HEK293 (cell line): ENCODE data around the gene TPM3.

Source experiments
- CTCF ChIA-PET: fragments of 350-600 bp; formaldehyde crosslinking; extraction: SDS; loops from one replicate; lab custom pipeline; 2021; ENCODE audit warnings: antibody characterized with exemption; lab: Yijun Ruan, JAX
- POLR2A ChIA-PET: fragments of 300-600 bp; formaldehyde crosslinking; extraction: SDS; loops from one replicate; lab custom pipeline; 2020; ENCODE audit warnings: antibody characterized with exemption, inconsistent platforms; lab: Yijun Ruan, JAX
- H3K27ac ChIP-seq: fragments of 200-500 bp; sonication (Bioruptor generic); 2 replicates; pipeline ENCODE4 v1.5.1; 2014; ENCODE audit warnings: low read depth, low read length, control low read depth, inconsistent platforms; ENCODE audit errors: extremely low read depth
- H3K36me3 ChIP-seq, 2 experiments: fragments of 200-500 bp in 1 of 2; sonication (Bioruptor generic) in 1 of 2; 1 replicate in 1 of 2; 2 replicates in 1 of 2; pipeline ENCODE4 v1.5.1; 2014 to 2017; ENCODE audit warnings: inconsistent platforms in 2 of 2, low read length in 2 of 2; ENCODE audit not compliant: control insufficient read depth in 2 of 2, insufficient read depth in 1 of 2
- H3K4me1 ChIP-seq: fragments of 200-500 bp; sonication (Bioruptor generic); 2 replicates; pipeline ENCODE4 v1.5.1; 2014; ENCODE audit warnings: mild to moderate bottlenecking, low read length, inconsistent platforms; ENCODE audit not compliant: control insufficient read depth, insufficient read depth
- H3K4me3 ChIP-seq: 2 replicates; pipeline ENCODE4 v1.5.1; 2011; ENCODE audit warnings: low read depth, mild to moderate bottlenecking, control low read depth, low read length, moderate library complexity
- H3K9me3 ChIP-seq: fragments of 200-500 bp; sonication (Bioruptor generic); 2 replicates; pipeline ENCODE4 v1.5.1; 2014; ENCODE audit warnings: low read depth, low read length, inconsistent platforms; ENCODE audit not compliant: control insufficient read depth, insufficient read depth
- BCL6B ChIP-seq: fragments of 450-650 bp; formaldehyde crosslinking; IDR thresholded peaks from 2 replicates; pipeline ENCODE4 v1.5.1; 2017; ENCODE audit warnings: missing biosample characterization, missing genetic modification characterization
- FEZF1 ChIP-seq: fragments of 450-650 bp; formaldehyde crosslinking; IDR thresholded peaks from 2 replicates; pipeline ENCODE4 v1.5.1; 2016; ENCODE audit warnings: missing biosample characterization, missing genetic modification characterization
- GLI2 ChIP-seq: fragments of 450-650 bp; formaldehyde crosslinking; IDR thresholded peaks from 2 replicates; pipeline ENCODE4; 2017; ENCODE audit warnings: missing biosample characterization, missing genetic modification characterization, low read depth, borderline replicate concordance
- KLF8 ChIP-seq: fragments of 450-650 bp; formaldehyde crosslinking; IDR thresholded peaks from 2 replicates; pipeline ENCODE4 v1.5.1; 2016; ENCODE audit warnings: missing biosample characterization, missing genetic modification characterization
- SALL2 ChIP-seq: fragments of 450-650 bp; formaldehyde crosslinking; IDR thresholded peaks from 2 replicates; pipeline ENCODE4 v1.5.0; 2017; ENCODE audit warnings: missing biosample characterization, mild to moderate bottlenecking, missing genetic modification characterization, borderline replicate concordance
- YY2 ChIP-seq: fragments of 450-650 bp; formaldehyde crosslinking; IDR thresholded peaks from 2 replicates; pipeline ENCODE4 v1.5.1; 2016; ENCODE audit warnings: missing biosample characterization, missing genetic modification characterization
- ZBTB1 ChIP-seq: fragments of 450-650 bp; formaldehyde crosslinking; IDR thresholded peaks from 2 replicates; pipeline ENCODE4 v1.5.1; 2016; ENCODE audit warnings: missing biosample characterization, missing genetic modification characterization
- ZBTB8A ChIP-seq: fragments of 450-650 bp; formaldehyde crosslinking; IDR thresholded peaks from 2 replicates; pipeline ENCODE4 v1.5.1; 2016; ENCODE audit warnings: missing biosample characterization, missing genetic modification characterization
- ZIC2 ChIP-seq: fragments of 450-650 bp; formaldehyde crosslinking; IDR thresholded peaks from 2 replicates; pipeline ENCODE4 v1.5.1; 2016; ENCODE audit warnings: missing biosample characterization, missing genetic modification characterization
- ZNF114 ChIP-seq: fragments of 450-650 bp; formaldehyde crosslinking; IDR thresholded peaks from 2 replicates; pipeline ENCODE4 v1.5.0; 2017; ENCODE audit warnings: missing biosample characterization, missing genetic modification characterization
- ZNF138 ChIP-seq: fragments of 450-650 bp; formaldehyde crosslinking; IDR thresholded peaks from 2 replicates; pipeline ENCODE4 v1.5.1; 2016; ENCODE audit warnings: missing biosample characterization, missing genetic modification characterization, borderline replicate concordance
- ZNF146 ChIP-seq: fragments of 450-650 bp; formaldehyde crosslinking; IDR thresholded peaks from 2 replicates; pipeline ENCODE4 v1.5.1; 2016; ENCODE audit warnings: missing biosample characterization, missing genetic modification characterization
- ZNF324 ChIP-seq: fragments of 450-650 bp; formaldehyde crosslinking; IDR thresholded peaks from 2 replicates; pipeline ENCODE4 v1.5.1; 2016; ENCODE audit warnings: missing biosample characterization, missing genetic modification characterization
- ZNF335 ChIP-seq: fragments of 450-650 bp; formaldehyde crosslinking; conservative IDR thresholded peaks from 2 replicates; pipeline ENCODE4 v1.5.1; 2016; ENCODE audit warnings: missing biosample characterization, missing genetic modification characterization
- ZNF354C ChIP-seq: fragments of 450-650 bp; formaldehyde crosslinking; IDR thresholded peaks from 2 replicates; pipeline ENCODE4 v1.5.1; 2016; ENCODE audit warnings: missing biosample characterization, missing genetic modification characterization, low read depth, borderline replicate concordance
- ZNF473 ChIP-seq: fragments of 450-650 bp; formaldehyde crosslinking; IDR thresholded peaks from 2 replicates; pipeline ENCODE4 v1.5.1; 2017; ENCODE audit warnings: missing biosample characterization, missing genetic modification characterization
- ZNF514 ChIP-seq: fragments of 450-650 bp; formaldehyde crosslinking; IDR thresholded peaks from 2 replicates; pipeline ENCODE4 v1.5.1; 2016; ENCODE audit warnings: missing biosample characterization, missing genetic modification characterization
- ZNF548 ChIP-seq: fragments of 450-650 bp; formaldehyde crosslinking; IDR thresholded peaks from 2 replicates; pipeline ENCODE4 v1.5.1; 2016; ENCODE audit warnings: missing biosample characterization, missing genetic modification characterization
- ZNF555 ChIP-seq: fragments of 450-650 bp; formaldehyde crosslinking; conservative IDR thresholded peaks from 2 replicates; pipeline ENCODE4 v1.5.1; 2017; ENCODE audit warnings: missing biosample characterization, mild to moderate bottlenecking, missing genetic modification characterization, inconsistent platforms
- ZNF558 ChIP-seq: fragments of 450-650 bp; formaldehyde crosslinking; IDR thresholded peaks from 2 replicates; pipeline ENCODE4 v1.5.1; 2016; ENCODE audit warnings: missing biosample characterization, missing genetic modification characterization
- ZNF585B ChIP-seq: fragments of 450-650 bp; formaldehyde crosslinking; IDR thresholded peaks from 2 replicates; pipeline ENCODE4 v1.5.1; 2016; ENCODE audit warnings: missing biosample characterization, missing genetic modification characterization
- ZNF624 ChIP-seq: fragments of 450-650 bp; formaldehyde crosslinking; IDR thresholded peaks from 2 replicates; pipeline ENCODE4 v1.5.1; 2017; ENCODE audit warnings: missing biosample characterization, missing genetic modification characterization
- ZNF629 ChIP-seq: fragments of 450-650 bp; formaldehyde crosslinking; IDR thresholded peaks from 2 replicates; pipeline ENCODE4 v1.5.1; 2017; ENCODE audit warnings: missing biosample characterization, missing genetic modification characterization
- ZNF692 ChIP-seq: fragments of 450-650 bp; formaldehyde crosslinking; IDR thresholded peaks from 2 replicates; pipeline ENCODE4 v1.5.1; 2016; ENCODE audit warnings: missing biosample characterization, missing genetic modification characterization
- TF ChIP-seq, protein P1 (sequence below): fragments of 450-650 bp; formaldehyde crosslinking; IDR thresholded peaks from 2 replicates; pipeline ENCODE4 v1.5.1; 2016; ENCODE audit warnings: missing biosample characterization, missing genetic modification characterization
- TF ChIP-seq, protein P2 (sequence below): fragments of 450-650 bp; formaldehyde crosslinking; IDR thresholded peaks from 2 replicates; pipeline ENCODE4 v1.5.1; 2017; ENCODE audit warnings: missing biosample characterization, missing genetic modification characterization
- TF ChIP-seq, protein P3 (sequence below): fragments of 450-650 bp; formaldehyde crosslinking; IDR thresholded peaks from 2 replicates; pipeline ENCODE4 v1.5.1; 2016; ENCODE audit warnings: missing biosample characterization, missing genetic modification characterization

The TPM3 gene

GRCh38 chr1:154240294-154240833, 48.5 kb upstream of the TPM3 start:
- Histone ChIP-seq H3K36me3 (peaks cover 60 to 100% of the 10 kb centered on the region in 2 experiments), H3K4me1 (no peaks in the 10 kb centered on the region), H3K27ac (no peak overlapping the region), H3K9me3 (no peaks in the 10 kb centered on the region), H3K4me3 (no peak overlapping the region)
- no peak for TF ChIP-seq ZNF114 (tag by site-specific recombination)
- no peak for TF ChIP-seq ZNF548 (tag by site-specific recombination)
- no peak for TF ChIP-seq ZIC2 (tag by site-specific recombination)
- no peak for TF ChIP-seq SALL2
- no peak for TF ChIP-seq GLI2 (tag by site-specific recombination)
- TF ChIP-seq ZBTB1 = no peak
- TF ChIP-seq ZNF558 (tag by site-specific recombination) = no peak
- no peak for TF ChIP-seq ZBTB8A
- TF ChIP-seq BCL6B (tag by site-specific recombination) = no peak
- no peak for TF ChIP-seq ZNF692
- TF ChIP-seq, protein P1, sequence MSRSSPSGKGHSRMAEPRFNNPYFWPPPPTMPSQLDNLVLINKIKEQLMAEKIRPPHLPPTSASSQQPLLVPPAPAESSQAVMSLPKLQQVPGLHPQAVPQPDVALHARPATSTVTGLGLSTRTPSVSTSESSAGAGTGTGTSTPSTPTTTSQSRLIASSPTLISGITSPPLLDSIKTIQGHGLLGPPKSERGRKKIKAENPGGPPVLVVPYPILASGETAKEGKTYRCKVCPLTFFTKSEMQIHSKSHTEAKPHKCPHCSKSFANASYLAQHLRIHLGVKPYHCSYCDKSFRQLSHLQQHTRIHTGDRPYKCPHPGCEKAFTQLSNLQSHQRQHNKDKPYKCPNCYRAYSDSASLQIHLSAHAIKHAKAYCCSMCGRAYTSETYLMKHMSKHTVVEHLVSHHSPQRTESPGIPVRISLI (tag by site-specific recombination) = no peak
- no peak for TF ChIP-seq KLF8 (tag by site-specific recombination)
- TF ChIP-seq YY2 (tag by site-specific recombination) = no peak
- no peak for TF ChIP-seq ZNF585B (tag by site-specific recombination)
- no peak for TF ChIP-seq ZNF624 (tag by site-specific recombination)
- TF ChIP-seq ZNF335 (tag by site-specific recombination) = no peak
- TF ChIP-seq ZNF354C (tag by site-specific recombination) = no peak
- TF ChIP-seq FEZF1 = no peak
- TF ChIP-seq, protein P2, sequence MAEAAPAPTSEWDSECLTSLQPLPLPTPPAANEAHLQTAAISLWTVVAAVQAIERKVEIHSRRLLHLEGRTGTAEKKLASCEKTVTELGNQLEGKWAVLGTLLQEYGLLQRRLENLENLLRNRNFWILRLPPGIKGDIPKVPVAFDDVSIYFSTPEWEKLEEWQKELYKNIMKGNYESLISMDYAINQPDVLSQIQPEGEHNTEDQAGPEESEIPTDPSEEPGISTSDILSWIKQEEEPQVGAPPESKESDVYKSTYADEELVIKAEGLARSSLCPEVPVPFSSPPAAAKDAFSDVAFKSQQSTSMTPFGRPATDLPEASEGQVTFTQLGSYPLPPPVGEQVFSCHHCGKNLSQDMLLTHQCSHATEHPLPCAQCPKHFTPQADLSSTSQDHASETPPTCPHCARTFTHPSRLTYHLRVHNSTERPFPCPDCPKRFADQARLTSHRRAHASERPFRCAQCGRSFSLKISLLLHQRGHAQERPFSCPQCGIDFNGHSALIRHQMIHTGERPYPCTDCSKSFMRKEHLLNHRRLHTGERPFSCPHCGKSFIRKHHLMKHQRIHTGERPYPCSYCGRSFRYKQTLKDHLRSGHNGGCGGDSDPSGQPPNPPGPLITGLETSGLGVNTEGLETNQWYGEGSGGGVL (tag by site-specific recombination) = no peak
- ChIA-PET CTCF (interaction anchor here (0.6 to 0.7 kb wide), 3 partner anchors 64 to 433 kb away, joined by 3 to 4 read pairs (median 3); no protein-coding TSS in a partner anchor), POLR2A (interaction anchor here (0.7 kb wide), 1 partner anchor 9 kb away, joined by 3 read pairs; no protein-coding TSS in a partner anchor)

DNA sequence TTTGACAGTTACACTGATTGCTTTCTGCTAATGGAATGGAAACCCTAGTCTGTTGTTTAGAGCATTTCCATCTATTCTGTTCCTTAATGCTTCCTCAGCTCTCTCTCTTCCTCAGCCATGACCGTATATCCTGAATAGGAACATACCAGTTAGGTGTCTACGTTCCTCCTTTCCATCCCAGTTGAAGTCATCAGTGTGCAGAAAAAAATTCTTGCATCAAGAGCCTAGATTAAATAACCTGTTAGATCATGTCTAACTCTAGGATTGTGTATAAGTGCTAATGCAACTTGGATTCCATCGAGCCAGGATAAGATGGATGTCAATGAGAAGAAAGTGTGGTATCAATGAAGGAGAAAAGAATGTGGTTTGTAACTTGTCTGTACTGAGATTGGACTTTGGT, 47.6 kb upstream of the TPM3 start:
- POLR2A ChIA-PET = interaction anchor here (1.3 kb wide), 1 partner anchor 19 kb away, joined by 4 read pairs; the partner anchor contains the start of gene UBAP2L
- H3K9me3 ChIP-seq = no peaks in the 10 kb centered on the region
- no peaks in the 10 kb centered on the region for H3K4me1 ChIP-seq
- H3K36me3 ChIP-seq = peaks cover 62 to 100% of the 10 kb centered on the region in 2 experiments
- no peak for TF ChIP-seq SALL2
- no peak for TF ChIP-seq ZNF138 (tag by site-specific recombination)
- TF ChIP-seq ZNF514 (tag by site-specific recombination) = no peak
- TF ChIP-seq, protein P3, sequence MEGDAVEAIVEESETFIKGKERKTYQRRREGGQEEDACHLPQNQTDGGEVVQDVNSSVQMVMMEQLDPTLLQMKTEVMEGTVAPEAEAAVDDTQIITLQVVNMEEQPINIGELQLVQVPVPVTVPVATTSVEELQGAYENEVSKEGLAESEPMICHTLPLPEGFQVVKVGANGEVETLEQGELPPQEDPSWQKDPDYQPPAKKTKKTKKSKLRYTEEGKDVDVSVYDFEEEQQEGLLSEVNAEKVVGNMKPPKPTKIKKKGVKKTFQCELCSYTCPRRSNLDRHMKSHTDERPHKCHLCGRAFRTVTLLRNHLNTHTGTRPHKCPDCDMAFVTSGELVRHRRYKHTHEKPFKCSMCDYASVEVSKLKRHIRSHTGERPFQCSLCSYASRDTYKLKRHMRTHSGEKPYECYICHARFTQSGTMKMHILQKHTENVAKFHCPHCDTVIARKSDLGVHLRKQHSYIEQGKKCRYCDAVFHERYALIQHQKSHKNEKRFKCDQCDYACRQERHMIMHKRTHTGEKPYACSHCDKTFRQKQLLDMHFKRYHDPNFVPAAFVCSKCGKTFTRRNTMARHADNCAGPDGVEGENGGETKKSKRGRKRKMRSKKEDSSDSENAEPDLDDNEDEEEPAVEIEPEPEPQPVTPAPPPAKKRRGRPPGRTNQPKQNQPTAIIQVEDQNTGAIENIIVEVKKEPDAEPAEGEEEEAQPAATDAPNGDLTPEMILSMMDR = no peak
- no peak for TF ChIP-seq ZNF555 (tag by site-specific recombination)
- TF ChIP-seq ZNF473 (tag by site-specific recombination) = no peak
- no peak for TF ChIP-seq ZNF629 (tag by site-specific recombination)
- no peak for TF ChIP-seq ZNF324
- no peak for TF ChIP-seq ZNF146
- CTCF ChIA-PET = interaction anchor here (0.7 to 1.0 kb wide), 2 partner anchors 26 to 85 kb away, joined by 4 to 7 read pairs; no protein-coding TSS in a partner anchor
- H3K4me3 ChIP-seq = no peak overlapping the region
- H3K27ac ChIP-seq = no peak overlapping the region
